ENCODE results near the gene PRDM13.
"Not testable (repeated sequence)": the region's sequence is repeated elsewhere in the genome, so short reads cannot be mapped to it uniquely, and the experiment has no call there.

Gene PRDM13

DNA sequence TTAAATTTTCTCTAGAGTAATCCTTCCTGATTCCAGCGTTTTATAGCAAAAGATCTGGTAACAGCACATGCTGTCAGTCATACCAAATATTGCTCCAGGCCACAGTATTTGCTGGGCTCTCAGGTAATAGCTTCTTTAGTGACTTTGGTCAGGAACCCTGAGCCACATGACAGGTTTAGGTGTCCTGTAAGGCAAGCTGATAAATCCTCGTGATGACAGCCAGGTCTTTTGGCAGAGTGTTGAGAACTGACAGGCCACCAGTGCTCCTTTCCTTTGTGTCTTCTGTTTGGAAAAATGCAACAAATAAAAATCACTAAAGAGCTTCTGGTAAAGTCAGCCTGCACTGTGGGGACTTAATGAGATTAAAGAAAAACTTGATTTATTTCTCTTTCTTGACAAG, 34.6 kb downstream of the PRDM13 start:
- no peak for DNase-seq

GRCh38 chr6:99645986-99646385, 39.4 kb downstream of the PRDM13 start:
- DNase-seq, result no peak

- not testable (repeated sequence) for DNase-seq
Observed at GRCh38 chr6:99650091-99650571, 43.5 kb downstream of the PRDM13 start.

DNA sequence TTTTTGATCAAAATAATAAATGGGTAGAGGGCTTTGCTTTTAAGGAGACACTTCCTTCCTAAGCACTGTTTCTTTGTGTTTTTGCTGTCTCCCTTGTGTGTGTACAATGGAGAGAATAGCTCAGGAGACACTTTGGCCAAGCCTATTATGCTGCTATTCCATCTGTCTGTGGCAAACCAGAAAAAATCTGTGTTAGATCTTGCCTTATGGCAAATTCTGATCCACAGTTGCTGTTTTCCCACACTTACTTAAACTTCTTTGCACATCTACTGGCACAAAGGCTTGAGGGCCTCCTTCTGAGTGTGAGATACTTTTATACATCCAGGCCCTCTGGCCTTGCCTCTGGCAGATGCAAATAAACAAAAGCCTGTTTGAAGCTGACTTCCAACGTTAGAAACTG, 53.6 kb downstream of the PRDM13 start:
- DNase-seq, result no peak

DNA sequence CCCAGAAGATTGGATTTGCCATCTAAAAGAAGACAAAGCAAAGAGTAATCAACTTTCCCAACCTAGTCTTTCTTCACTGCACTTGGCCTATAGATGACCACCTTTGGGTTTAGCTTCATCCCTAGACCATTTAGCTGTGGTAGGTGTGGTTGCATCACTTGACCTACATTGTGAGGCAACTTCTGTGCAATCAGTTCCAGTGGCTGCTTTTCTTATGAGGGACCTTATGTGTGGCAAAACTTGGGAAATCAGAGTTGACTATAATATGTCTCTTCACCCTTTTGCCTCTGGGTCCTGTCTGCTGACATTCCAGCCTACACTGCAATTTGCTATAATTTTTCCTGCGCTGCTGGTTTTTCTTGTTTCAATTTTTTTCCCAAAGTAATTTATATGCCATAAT, 55.2 kb downstream of the PRDM13 start:
- no peak for DNase-seq

DNA sequence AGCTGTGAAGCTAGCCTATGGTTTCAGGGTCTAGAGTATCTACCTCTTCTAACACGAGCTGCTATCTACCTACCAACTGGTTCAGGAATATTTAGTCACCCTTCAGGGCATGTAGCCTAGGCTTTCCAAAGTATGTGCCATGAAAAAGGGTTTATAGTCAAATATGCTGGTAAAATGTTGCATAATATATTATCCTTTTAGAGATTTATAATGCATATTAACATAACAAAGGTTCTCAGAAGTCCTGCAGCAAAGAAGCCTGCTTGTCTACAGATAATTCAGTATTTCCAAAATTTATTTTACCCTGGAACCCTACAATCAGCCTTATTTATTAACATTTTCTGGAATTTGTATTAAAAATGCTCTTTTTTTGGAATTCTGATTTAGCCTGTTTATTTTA, 56.0 kb downstream of the PRDM13 start:
- DNase-seq, result no peak
